HL-60 (cell line): Measurements from ENCODE around the gene KCNQ1.

Experiments
- GABPA ChIP-seq: IDR thresholded peaks from 2 replicates; pipeline ENCODE4 v1.6.1; 2012; ENCODE audit warnings: low read depth
- POLR2AphosphoS5 ChIP-seq: IDR thresholded peaks from 2 replicates; pipeline ENCODE4 v1.6.1; 2012; ENCODE audit warnings: low read depth
- TF ChIP-seq, protein P1 (sequence below): IDR thresholded peaks from one replicate; pipeline ENCODE4 v1.5.1; 2011; ENCODE audit warnings: low read length, control low read depth, inconsistent platforms; ENCODE audit not compliant: insufficient read depth
- TF ChIP-seq, protein P2 (sequence below): IDR thresholded peaks from 2 replicates; pipeline ENCODE4 v1.6.1; 2012; ENCODE audit warnings: low read depth; ENCODE audit not compliant: insufficient replicate concordance

DNA sequence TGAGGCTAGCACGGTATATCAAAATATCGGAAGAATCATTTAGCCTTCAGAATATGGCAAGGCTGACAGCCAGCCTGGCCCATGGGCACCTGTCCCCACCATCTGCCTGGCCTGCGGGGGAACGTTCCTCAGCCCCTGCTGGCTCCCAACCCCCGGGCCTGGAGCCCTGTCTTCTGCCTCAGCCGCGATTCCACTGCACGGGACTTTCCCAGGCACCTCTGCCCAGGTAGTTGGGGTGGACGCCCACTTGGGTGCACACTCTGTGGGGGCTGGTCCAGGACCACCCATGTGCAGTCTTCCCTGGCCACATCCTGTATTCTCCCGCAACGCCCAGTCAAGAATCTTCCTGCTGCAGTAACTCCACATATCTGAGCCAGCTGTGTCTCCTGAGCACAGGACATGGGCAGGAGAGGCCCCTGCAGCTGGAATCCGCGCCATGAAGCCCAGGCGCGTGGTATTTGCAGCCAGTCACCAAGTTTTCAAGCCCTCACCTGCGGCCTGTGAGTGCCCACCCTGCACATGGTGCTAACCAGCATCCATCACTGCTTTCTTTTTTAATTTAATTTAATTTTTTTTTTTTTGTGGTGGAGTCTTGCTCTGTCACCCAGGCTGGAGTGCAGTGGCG is 77.9 kb downstream of the KCNQ1 start:
- TF ChIP-seq, protein P1, sequence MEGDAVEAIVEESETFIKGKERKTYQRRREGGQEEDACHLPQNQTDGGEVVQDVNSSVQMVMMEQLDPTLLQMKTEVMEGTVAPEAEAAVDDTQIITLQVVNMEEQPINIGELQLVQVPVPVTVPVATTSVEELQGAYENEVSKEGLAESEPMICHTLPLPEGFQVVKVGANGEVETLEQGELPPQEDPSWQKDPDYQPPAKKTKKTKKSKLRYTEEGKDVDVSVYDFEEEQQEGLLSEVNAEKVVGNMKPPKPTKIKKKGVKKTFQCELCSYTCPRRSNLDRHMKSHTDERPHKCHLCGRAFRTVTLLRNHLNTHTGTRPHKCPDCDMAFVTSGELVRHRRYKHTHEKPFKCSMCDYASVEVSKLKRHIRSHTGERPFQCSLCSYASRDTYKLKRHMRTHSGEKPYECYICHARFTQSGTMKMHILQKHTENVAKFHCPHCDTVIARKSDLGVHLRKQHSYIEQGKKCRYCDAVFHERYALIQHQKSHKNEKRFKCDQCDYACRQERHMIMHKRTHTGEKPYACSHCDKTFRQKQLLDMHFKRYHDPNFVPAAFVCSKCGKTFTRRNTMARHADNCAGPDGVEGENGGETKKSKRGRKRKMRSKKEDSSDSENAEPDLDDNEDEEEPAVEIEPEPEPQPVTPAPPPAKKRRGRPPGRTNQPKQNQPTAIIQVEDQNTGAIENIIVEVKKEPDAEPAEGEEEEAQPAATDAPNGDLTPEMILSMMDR: no peak
- TF ChIP-seq GABPA (no peak), POLR2AphosphoS5 (no peak)
- TF ChIP-seq, protein P2, sequence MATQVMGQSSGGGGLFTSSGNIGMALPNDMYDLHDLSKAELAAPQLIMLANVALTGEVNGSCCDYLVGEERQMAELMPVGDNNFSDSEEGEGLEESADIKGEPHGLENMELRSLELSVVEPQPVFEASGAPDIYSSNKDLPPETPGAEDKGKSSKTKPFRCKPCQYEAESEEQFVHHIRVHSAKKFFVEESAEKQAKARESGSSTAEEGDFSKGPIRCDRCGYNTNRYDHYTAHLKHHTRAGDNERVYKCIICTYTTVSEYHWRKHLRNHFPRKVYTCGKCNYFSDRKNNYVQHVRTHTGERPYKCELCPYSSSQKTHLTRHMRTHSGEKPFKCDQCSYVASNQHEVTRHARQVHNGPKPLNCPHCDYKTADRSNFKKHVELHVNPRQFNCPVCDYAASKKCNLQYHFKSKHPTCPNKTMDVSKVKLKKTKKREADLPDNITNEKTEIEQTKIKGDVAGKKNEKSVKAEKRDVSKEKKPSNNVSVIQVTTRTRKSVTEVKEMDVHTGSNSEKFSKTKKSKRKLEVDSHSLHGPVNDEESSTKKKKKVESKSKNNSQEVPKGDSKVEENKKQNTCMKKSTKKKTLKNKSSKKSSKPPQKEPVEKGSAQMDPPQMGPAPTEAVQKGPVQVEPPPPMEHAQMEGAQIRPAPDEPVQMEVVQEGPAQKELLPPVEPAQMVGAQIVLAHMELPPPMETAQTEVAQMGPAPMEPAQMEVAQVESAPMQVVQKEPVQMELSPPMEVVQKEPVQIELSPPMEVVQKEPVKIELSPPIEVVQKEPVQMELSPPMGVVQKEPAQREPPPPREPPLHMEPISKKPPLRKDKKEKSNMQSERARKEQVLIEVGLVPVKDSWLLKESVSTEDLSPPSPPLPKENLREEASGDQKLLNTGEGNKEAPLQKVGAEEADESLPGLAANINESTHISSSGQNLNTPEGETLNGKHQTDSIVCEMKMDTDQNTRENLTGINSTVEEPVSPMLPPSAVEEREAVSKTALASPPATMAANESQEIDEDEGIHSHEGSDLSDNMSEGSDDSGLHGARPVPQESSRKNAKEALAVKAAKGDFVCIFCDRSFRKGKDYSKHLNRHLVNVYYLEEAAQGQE: no peak
